ENCODE data around the gene RALGAPA2. TPM values are rescaled to one million over a fixed set of nuclear protein-coding genes. Genes with fewer than 3 reads are reported as not detected.

Gene RALGAPA2
- total and polyA plus RNA-seq, 2 donors (not counting 3 experiments of a cell fraction or from before 2014, with no cell fraction given), result 10.0 to 46.8 TPM

DNA sequence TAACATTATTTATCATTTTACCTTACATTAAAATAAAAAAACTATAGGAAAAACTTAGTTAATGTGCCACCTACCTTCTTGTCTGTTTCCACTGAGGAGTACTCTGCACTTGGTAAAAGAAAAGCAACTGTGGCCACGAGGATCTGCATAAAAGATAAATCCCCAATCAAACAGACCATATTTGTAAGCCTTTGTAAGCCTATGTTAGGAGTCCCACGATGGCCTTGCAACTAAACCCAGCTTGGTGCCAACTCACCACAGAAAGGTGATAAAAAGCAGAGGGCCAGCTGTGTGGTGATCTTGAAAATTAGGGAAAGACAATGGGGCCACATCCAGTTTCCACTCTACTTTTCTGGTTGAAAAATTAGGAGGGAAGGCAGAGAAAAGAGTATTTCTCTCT lies 187.7 kb downstream of the RALGAPA2 start:
- no peak overlapping the region for H3K9ac ChIP-seq (replicated peaks; ENCODE audit: extremely low read depth, insufficient read depth, low read length)
- FAIRE-seq (no peak), DNase-seq (ENCODE audit: low read depth, low spot score) (no peak)
- dilution Hi-C loops (cut with MboI; ENCODE audit: extremely low pct_ligation_motif_present, low sequenced_read_pairs) (no loop called here), intact Hi-C loops (cut with micrococcal nuclease) (no loop called here)
- ChIA-PET CTCF (no interaction called here), POLR2A (no interaction called here)
- H3K4me3 ChIP-seq (replicated peaks in 1 of 3; ENCODE audit: insufficient read depth in 1 of 3, low read depth in 1 of 3, low read length in 3 of 3), result no peak overlapping the region
- H3K4me2 ChIP-seq (ENCODE audit: insufficient read depth, low read length), result no peak overlapping the region
- no peaks in the 10 kb centered on the region for H3K9me3 ChIP-seq (replicated peaks; ENCODE audit: control insufficient read depth, insufficient read depth, low read length)
- TF ChIP-seq EZH2 (IDR thresholded peaks at IDR 0.05; ENCODE audit: borderline replicate concordance, low read depth, low read length, severe bottlenecking), result no peak
- TF ChIP-seq POLR2AphosphoS5 (IDR thresholded peaks at IDR 0.05; ENCODE audit: insufficient read depth, low read depth, low read length), result no peak
- TF ChIP-seq, protein P1, sequence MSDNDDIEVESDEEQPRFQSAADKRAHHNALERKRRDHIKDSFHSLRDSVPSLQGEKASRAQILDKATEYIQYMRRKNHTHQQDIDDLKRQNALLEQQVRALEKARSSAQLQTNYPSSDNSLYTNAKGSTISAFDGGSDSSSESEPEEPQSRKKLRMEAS (IDR thresholded peaks at IDR 0.05; ENCODE audit: insufficient read depth, insufficient read length), result no peak
- TF ChIP-seq FOS (IDR thresholded peaks at IDR 0.05; ENCODE audit: borderline replicate concordance, insufficient read depth, low read length), result no peak
- TF ChIP-seq, protein P2, sequence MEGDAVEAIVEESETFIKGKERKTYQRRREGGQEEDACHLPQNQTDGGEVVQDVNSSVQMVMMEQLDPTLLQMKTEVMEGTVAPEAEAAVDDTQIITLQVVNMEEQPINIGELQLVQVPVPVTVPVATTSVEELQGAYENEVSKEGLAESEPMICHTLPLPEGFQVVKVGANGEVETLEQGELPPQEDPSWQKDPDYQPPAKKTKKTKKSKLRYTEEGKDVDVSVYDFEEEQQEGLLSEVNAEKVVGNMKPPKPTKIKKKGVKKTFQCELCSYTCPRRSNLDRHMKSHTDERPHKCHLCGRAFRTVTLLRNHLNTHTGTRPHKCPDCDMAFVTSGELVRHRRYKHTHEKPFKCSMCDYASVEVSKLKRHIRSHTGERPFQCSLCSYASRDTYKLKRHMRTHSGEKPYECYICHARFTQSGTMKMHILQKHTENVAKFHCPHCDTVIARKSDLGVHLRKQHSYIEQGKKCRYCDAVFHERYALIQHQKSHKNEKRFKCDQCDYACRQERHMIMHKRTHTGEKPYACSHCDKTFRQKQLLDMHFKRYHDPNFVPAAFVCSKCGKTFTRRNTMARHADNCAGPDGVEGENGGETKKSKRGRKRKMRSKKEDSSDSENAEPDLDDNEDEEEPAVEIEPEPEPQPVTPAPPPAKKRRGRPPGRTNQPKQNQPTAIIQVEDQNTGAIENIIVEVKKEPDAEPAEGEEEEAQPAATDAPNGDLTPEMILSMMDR (IDR thresholded peaks at IDR 0.05; ENCODE audit: extremely low read depth in 1 of 2, insufficient read depth in 1 of 2, low read depth in 1 of 2, low read length in 2 of 2), result no peak
- no peak for TF ChIP-seq POLR2A (IDR thresholded peaks at IDR 0.05; ENCODE audit: low read depth, low read length)
- no peak for TF ChIP-seq GATA2 (IDR thresholded peaks at IDR 0.05; ENCODE audit: insufficient read depth, insufficient read length, low read depth, low read length)
- TF ChIP-seq JUN (IDR thresholded peaks at IDR 0.05; ENCODE audit: borderline replicate concordance, insufficient read depth, insufficient read length, low read depth), result no peak
- TF ChIP-seq MYC (IDR thresholded peaks at IDR 0.05; ENCODE audit: low read depth, low read length), result no peak
- H4K20me1 ChIP-seq (replicated peaks; ENCODE audit: control insufficient read depth, extremely low read depth, insufficient read depth, low read length), result no peaks in the 10 kb centered on the region
- no peaks in the 10 kb centered on the region for H3K9me1 ChIP-seq (replicated peaks; ENCODE audit: control insufficient read depth, extremely low read depth, insufficient read depth, low read length)
- no peaks in the 10 kb centered on the region for H3K4me1 ChIP-seq (ENCODE audit: control insufficient read depth, extremely low read depth, insufficient read depth, low read length)
- no peaks in the 10 kb centered on the region for H3K79me2 ChIP-seq (ENCODE audit: control insufficient read depth, insufficient read depth, low read length)
- H3K27ac ChIP-seq (ENCODE audit: insufficient read depth, low read depth, low read length), result no peak overlapping the region
- H3K27me3 ChIP-seq (ENCODE audit: control insufficient read depth in 2 of 2, insufficient read depth in 2 of 2, low read length in 2 of 2), result no peaks in the 10 kb centered on the region
- H2AFZ ChIP-seq (ENCODE audit: low read depth, low read length), result no peak overlapping the region
- peaks cover 0 to 14% of the 10 kb centered on the region in 2 experiments for H3K36me3 ChIP-seq (ENCODE audit: control insufficient read depth in 2 of 2, extremely low read depth in 1 of 2, insufficient read depth in 2 of 2, low read length in 2 of 2)
- BruUV-seq (replicated peaks), result no TSS peak

Data from endothelial cell of umbilical vein (primary cell).